BLaER1 (cell line): Measurements from ENCODE around the gene CCDC97.
A peak's percentile ranks its signal among the peaks of the same experiment; 100 is the strongest.

Experiments used
- H3K27ac ChIP-seq: shearing (Covaris generic); formaldehyde crosslinking; 2 replicates; pipeline ENCODE4 v1.8.1; 2022
- H3K27me3 ChIP-seq: shearing (Covaris generic); formaldehyde crosslinking; 2 replicates; pipeline ENCODE4 v1.8.1; 2022
- H3K36me3 ChIP-seq: shearing (Covaris generic); formaldehyde crosslinking; 2 replicates; pipeline ENCODE4 v1.8.1; 2022
- H3K4me1 ChIP-seq: shearing (Covaris generic); formaldehyde crosslinking; 2 replicates; pipeline ENCODE4 v1.8.1; 2022
- H3K4me2 ChIP-seq: shearing (Covaris generic); formaldehyde crosslinking; 2 replicates; pipeline ENCODE4 v1.8.1; 2022
- H3K4me3 ChIP-seq: shearing (Covaris generic); formaldehyde crosslinking; 2 replicates; pipeline ENCODE4 v1.8.1; 2022
- H3K9ac ChIP-seq: shearing (Covaris generic); formaldehyde crosslinking; 2 replicates; pipeline ENCODE4 v1.8.1; 2022
- H3K9me3 ChIP-seq: shearing (Covaris generic); formaldehyde crosslinking; 2 replicates; pipeline ENCODE4 v1.8.1; 2022
- H4K20me1 ChIP-seq: shearing (Covaris generic); formaldehyde crosslinking; 2 replicates; pipeline ENCODE4 v1.8.1; 2022
- Cebpa-rat ChIP-seq: shearing (Covaris generic); IDR thresholded peaks from 2 replicates; pipeline ENCODE4 v1.8.1; 2022

The CCDC97 gene

GRCh38 chr19:41310033-41310831, at the start of gene CCDC97:
Gene CCDC97 (plus strand): TSS chr19:41310172. CDS start chr19:41310311, 139 bp downstream.
- Histone ChIP-seq H3K27me3 (no peaks in the 10 kb centered on the region), H4K20me1 (peaks cover 65% of the 10 kb centered on the region), H3K36me3 (peaks cover 61% of the 10 kb centered on the region), H3K9me3 (no peaks in the 10 kb centered on the region), H3K4me2 (peak within 1 kb of the TSS; percentile 97), H3K4me1 (peaks cover 75% of the 10 kb centered on the region), H3K9ac (peak within 1 kb of the TSS; percentile 96), H3K4me3 (peak within 1 kb of the TSS; percentile 82), H3K27ac (peak within 1 kb of the TSS; percentile 97)
- TF ChIP-seq Cebpa-rat, result no peak

GRCh38 chr19:41261474-41262190, 48.3 kb upstream of the CCDC97 start:
- TF ChIP-seq Cebpa-rat, result no peak
- Histone ChIP-seq H3K4me2 (peak overlapping the region; percentile 89), H3K4me3 (peak overlapping the region; percentile 86), H3K9ac (peak overlapping the region; percentile 98), H3K9me3 (no peaks in the 10 kb centered on the region), H4K20me1 (peaks cover 13% of the 10 kb centered on the region), H3K36me3 (peaks cover 1% of the 10 kb centered on the region; the same call in 1 of the 2 replicates), H3K27me3 (no peaks in the 10 kb centered on the region), H3K4me1 (peaks cover 20% of the 10 kb centered on the region), H3K27ac (peak overlapping the region; percentile 23; the same call in 1 of the 2 replicates)

DNA sequence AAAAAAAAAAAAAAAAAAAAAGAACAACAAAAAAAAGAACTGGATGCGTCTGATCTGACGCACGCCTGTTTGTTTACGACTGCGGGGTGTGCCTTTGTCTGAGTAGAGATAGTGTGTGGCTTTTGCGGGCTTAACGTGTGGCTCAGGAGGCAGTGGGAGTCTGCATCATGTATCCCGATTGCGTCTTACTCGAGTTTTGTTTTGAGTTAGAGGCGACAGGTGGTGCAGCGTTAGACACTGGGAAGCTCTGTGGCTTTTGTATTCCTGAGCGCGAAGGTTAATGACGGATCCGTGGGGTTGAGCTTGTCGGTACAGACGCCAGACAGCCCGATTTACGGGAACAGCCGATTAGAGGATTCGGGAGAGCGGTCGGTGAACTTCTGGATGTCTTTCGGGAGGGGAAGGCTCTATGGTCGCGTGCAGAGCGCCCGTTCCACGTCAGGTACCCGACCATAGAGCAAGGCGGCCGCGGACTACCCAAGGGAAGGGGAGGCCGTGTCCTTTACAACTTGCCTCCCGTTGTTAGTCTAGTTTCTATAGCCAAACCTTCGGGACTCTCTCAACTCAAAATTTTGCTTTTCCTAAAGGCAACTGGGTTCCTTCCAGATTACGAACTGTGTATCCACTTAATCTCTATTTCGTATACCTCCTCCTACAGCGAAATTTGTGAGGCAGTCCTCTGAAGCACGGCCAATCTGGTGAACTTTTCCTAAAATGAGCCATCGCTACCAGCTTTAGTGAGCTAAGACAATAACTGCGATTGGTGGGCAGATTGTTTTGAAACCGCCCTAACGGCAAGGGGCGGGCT, 46.7 kb upstream of the CCDC97 start:
- Histone ChIP-seq H3K36me3 (peaks cover 17% of the 10 kb centered on the region), H3K4me3 (peak overlapping the region; percentile 86), H3K4me1 (peaks cover 34% of the 10 kb centered on the region), H3K27me3 (no peaks in the 10 kb centered on the region), H3K9me3 (no peaks in the 10 kb centered on the region), H3K27ac (peak overlapping the region; percentile 97), H3K4me2 (peak overlapping the region; percentile 89), H4K20me1 (peaks cover 29% of the 10 kb centered on the region), H3K9ac (peak overlapping the region; percentile 98)
- no peak; the same call in 1 of the 2 replicates for TF ChIP-seq Cebpa-rat

DNA sequence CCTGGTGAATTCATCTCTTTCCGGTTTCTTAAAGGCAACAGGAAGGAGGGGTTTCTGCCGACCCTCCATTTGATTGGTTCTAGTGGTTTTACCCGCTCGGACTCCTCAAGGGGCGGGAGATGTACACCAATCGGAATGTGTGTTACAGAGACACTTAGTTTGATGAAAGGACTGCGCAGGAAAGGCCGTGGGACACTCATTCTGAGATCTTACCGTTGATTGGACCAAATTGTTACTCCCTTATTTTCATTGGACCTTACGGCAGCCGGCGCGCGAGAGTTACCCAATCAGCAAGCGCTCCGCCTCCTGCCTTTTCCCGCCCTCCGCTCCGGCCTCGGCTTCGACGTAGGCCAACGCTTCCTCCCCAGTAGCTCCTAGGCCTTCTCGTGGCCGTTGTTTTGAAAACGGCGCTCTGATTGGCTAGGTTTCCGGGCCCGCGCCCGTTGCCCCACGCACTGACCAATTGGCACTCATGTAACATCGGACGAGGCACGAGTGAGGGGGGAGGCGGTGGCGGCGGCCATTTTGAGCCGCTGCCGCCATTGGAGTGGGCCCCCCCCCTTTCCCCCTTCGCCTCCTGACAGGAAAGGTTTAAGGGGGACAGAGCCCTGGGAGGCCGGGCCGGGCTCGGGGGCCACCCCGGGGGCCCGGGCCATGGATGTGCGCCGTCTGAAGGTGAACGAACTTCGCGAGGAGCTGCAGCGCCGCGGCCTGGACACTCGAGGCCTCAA, 46.0 kb upstream of the CCDC97 start, which contains the start of gene HNRNPUL1:
TSS of gene HNRNPUL1 (plus strand) at position 523 of the 731 bp plus-strand sequence. CDS start at position 655, 132 bp downstream.
- H3K4me2 ChIP-seq, result peak within 1 kb of the TSS; percentile 92
- H3K27ac ChIP-seq, result peak within 1 kb of the TSS; percentile 100
- peaks cover 34% of the 10 kb centered on the region for H3K4me1 ChIP-seq
- H3K27me3 ChIP-seq, result no peaks in the 10 kb centered on the region
- H4K20me1 ChIP-seq, result peaks cover 37% of the 10 kb centered on the region
- H3K9me3 ChIP-seq, result no peaks in the 10 kb centered on the region
- H3K9ac ChIP-seq, result peak within 1 kb of the TSS; percentile 100
- peaks cover 25% of the 10 kb centered on the region for H3K36me3 ChIP-seq
- H3K4me3 ChIP-seq, result peak within 1 kb of the TSS; percentile 86
- TF ChIP-seq Cebpa-rat, result no peak

DNA sequence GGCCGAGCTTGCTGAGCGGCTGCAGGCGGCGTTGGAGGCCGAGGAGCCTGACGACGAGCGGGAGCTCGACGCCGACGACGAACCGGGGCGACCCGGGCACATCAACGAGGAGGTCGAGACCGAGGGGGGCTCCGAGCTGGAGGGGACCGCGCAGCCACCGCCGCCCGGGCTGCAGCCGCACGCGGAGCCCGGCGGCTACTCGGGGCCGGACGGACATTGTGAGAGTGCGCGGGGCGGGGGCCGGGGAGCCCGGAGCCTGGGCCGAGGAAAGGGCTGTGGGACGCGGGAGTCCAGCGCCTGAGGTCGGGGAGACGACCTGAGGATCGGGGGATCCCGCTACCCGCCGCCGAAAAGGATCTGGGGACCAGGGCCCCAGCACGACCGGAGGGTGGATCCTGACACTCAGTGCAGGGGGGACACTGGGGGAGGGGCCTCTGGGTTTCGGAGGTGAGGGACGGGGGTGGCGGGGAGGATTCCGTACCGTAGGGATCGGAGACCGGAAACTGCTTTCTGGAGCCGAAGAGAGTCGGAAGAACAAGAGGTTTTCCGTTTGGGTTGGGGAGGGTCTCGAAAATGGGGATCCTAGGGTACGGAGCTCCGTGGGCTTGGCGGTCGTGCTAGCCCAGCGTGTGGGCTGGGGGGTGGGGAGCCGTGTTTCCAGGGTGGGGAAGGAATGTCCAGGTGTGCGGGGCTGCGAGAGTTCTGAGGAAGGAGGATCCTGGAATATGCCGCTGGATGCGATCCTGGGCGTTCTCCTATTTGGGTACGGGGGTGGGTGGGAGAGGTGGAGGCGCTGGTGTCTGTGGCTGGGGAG, 45.2 kb upstream of the CCDC97 start:
- H3K9me3 ChIP-seq, result no peaks in the 10 kb centered on the region
- peak overlapping the region; percentile 83 for H3K4me3 ChIP-seq
- H4K20me1 ChIP-seq, result peaks cover 44% of the 10 kb centered on the region
- no peak for TF ChIP-seq Cebpa-rat
- peak overlapping the region; percentile 92 for H3K4me2 ChIP-seq
- H3K27me3 ChIP-seq, result no peaks in the 10 kb centered on the region
- H3K36me3 ChIP-seq, result peaks cover 33% of the 10 kb centered on the region
- H3K27ac ChIP-seq, result peak overlapping the region; percentile 100
- peaks cover 34% of the 10 kb centered on the region for H3K4me1 ChIP-seq
- H3K9ac ChIP-seq, result peak overlapping the region; percentile 100

DNA sequence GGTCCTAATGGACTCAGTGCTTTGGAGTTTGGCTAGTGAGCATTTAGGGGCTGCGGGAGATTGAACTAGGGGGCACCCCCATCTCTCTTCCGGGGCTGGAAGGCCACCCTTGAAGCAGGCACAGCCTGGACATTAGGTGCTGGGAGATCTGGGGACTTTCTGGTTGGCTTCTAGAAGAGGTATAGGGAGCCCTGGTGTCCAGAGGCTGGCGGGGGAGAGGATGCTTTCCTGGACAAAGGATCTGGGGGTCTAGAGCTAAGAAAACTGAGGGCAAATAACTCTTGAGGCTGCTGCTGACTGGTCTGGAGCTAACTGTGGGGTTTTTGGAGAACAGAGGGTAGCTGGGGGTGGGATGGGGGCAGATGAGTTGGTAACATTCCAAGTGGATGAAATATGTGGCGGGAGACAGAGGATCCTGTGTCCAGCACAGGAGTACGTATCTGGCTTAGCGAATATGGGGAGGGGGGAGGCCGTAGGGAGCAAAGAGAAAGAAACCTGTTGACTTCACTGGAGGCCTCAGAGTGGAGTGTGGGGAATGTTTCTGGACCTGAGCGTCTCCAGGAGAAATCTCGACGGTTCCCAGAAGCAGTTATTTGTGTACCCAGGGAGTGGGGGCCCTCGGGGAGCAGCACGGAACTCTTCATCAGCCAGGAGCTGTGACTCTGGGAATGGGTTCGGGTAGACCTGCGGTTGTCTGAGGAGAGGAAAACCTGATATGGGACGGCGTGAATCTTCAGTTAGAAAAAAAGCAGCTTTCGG, 44.4 kb upstream of the CCDC97 start:
- peak overlapping the region; percentile 100 for H3K9ac ChIP-seq
- H4K20me1 ChIP-seq, result peaks cover 52% of the 10 kb centered on the region
- H3K4me1 ChIP-seq, result peaks cover 34% of the 10 kb centered on the region
- no peak for TF ChIP-seq Cebpa-rat
- H3K9me3 ChIP-seq, result no peaks in the 10 kb centered on the region
- peak overlapping the region; percentile 92 for H3K4me2 ChIP-seq
- peaks cover 41% of the 10 kb centered on the region for H3K36me3 ChIP-seq
- peak overlapping the region; percentile 100 for H3K27ac ChIP-seq
- peak overlapping the region; percentile 83 for H3K4me3 ChIP-seq
- H3K27me3 ChIP-seq, result no peaks in the 10 kb centered on the region

DNA sequence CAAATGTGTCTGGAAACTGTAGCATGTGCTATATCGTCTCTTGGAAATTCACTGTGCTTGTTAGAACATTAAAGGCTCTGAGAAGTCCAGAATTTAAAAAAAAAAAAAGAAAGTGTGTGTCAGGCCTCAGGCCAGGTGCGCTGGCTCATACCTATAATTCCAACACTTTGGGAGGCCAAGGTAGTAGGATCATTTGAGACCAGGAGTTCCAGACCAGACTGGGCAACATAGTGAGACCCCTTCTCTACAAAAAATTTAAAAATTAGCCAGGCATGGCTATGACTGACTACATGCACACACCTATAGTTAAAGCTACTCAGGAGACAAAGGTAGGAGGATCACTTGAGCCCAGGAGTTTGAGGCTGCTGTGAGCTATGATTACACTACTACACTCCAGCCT, 40.9 kb upstream of the CCDC97 start:
- H3K4me3 ChIP-seq, result no peak overlapping the region
- peaks cover 87% of the 10 kb centered on the region for H4K20me1 ChIP-seq
- no peak overlapping the region for H3K27ac ChIP-seq
- no peak overlapping the region for H3K4me2 ChIP-seq
- no peak overlapping the region for H3K9ac ChIP-seq
- no peaks in the 10 kb centered on the region for H3K9me3 ChIP-seq
- H3K4me1 ChIP-seq, result peaks cover 25% of the 10 kb centered on the region
- H3K27me3 ChIP-seq, result no peaks in the 10 kb centered on the region
- peaks cover 75% of the 10 kb centered on the region for H3K36me3 ChIP-seq
- no peak for TF ChIP-seq Cebpa-rat

GRCh38 chr19:41269571-41269970, 40.4 kb upstream of the CCDC97 start:
- Histone ChIP-seq H4K20me1 (peaks cover 92% of the 10 kb centered on the region), H3K9ac (no peak overlapping the region), H3K27ac (no peak overlapping the region), H3K4me1 (peaks cover 25% of the 10 kb centered on the region), H3K27me3 (no peaks in the 10 kb centered on the region), H3K4me3 (no peak overlapping the region), H3K9me3 (no peaks in the 10 kb centered on the region), H3K36me3 (peaks cover 81% of the 10 kb centered on the region), H3K4me2 (no peak overlapping the region)
- no peak for TF ChIP-seq Cebpa-rat
